HG02798 (cell line): Measurements from ENCODE around the gene STARD3.
"Not testable (repeated sequence)": the region's sequence is repeated elsewhere in the genome, so short reads cannot be mapped to it uniquely, and the experiment has no call there.

Source experiments
- ATAC-seq: cut with Tn5 transposase; IDR thresholded peaks from one replicate; pipeline ENCODE4 v1.9.1; 2021; ENCODE audit warnings: mild to moderate bottlenecking; ENCODE audit not compliant: unreplicated experiment, poor library complexity

Gene STARD3

DNA sequence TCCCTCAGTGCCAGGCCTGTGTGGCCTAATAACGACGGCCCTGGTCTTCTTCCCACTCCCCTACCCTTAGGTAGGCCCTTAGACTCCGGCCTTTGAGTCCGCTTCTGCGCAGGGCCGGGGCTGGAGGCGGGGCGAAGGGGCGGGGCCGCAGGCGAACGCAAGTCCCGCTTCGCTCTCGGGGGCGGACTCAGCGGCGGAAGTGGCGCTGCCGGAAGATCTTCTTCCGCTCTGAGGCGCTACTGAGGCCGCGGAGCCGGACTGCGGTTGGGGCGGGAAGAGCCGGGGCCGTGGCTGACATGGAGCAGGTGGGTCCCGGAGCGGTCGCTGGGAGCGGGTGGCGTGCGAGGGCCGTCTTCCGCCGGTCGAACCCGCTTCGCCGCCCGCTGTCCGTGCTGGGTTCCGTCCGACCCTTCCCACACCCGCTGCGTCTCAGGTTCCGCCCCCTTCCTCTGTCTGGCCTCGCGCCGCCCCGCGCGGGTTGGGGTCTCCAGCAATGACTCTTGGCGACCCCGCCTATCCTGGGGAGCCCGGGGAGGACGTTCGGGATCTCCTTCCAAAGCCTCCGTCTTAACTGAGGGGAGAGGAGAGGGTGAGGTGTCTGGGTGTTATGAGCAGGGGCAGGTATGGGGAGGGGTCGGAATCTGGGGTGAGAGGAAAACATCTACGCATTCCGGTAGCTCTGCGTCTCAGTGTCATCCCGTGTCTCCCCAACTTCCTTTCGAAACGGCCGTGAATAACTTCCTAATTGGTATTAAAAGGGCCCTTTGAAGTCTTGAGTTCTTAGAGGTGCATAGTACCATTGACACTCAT lies at the start of gene STARD3:
Gene STARD3 (plus strand): TSS at position 218 of the 810 bp plus-strand sequence. CDS start 16,388 bp downstream, outside the sequence.
- peak; percentile 84 for ATAC-seq

DNA sequence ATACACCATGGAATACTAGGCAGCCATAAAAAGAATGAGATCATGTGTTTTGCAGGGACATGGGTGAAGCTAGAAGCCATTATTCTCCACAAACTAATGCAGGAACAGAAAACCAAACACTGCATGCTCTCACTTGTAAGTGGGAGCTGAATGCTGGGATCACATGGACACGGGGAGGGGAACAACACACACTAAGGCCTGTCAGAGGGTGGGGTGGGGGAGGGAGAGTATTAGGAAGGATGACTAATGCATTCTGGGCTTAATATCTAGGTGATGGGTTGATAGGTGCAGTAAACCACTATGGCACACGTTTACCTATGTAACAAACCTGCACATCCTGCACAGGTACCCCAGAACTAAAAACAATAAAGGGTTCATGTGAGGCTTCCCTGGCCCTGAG lies 46.8 kb upstream of the STARD3 start:
- not testable (repeated sequence) for ATAC-seq

DNA sequence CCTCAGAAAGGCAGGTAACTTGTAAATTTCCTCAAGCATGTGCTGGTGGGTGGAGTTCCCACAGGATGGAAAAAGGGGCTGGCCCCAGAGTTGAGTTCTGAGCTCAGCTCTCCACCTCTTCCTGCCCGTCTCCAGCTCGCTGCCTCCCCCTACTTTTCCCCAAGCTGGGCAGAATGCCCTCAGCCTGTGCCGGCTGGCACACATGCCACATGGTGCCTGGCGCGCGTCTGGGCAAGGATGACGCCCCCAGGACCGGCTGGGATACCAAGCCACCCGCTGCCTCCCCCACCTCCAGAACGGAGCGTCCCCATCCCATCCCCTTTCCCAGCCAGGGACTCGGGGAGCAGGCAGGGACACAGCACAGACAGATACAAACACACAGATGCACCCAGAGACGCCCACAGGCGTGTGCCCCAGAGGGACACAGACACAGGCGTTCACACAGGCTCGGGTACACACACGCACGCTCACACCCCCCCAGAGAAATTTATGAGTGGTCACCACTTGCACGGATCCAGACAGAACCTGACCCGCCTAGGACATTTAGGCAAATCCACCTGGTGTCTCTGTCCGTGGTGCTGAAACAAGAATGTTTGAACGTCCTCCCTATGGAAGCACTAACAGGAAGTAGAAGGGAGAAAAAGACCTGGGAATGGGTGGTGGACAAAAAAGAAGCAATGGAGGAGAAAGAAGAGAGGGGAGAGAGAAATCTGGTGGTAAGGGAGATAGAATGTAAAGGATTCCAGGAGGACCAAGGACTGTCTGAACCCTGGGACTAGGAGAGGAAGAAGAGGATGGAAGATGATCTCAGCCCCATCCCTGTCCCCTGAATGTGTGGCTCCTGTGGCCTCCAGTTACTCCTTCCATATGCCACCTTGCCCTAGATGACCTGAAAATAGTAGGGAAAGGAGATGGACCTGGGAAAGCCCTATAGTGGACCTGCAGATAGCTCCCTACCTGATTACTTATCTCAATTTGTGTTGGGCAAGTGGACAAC lies 44.7 kb upstream of the STARD3 start:
- ATAC-seq = no peak

GRCh38 chr17:39593371-39593770 lies 43.6 kb upstream of the STARD3 start:
- no peak for ATAC-seq

- ATAC-seq = no peak
Measured at GRCh38 chr17:39595294-39595693, 41.6 kb upstream of the STARD3 start.

- no peak for ATAC-seq
Measured at GRCh38 chr17:39595928-39596510, 40.9 kb upstream of the STARD3 start.

DNA sequence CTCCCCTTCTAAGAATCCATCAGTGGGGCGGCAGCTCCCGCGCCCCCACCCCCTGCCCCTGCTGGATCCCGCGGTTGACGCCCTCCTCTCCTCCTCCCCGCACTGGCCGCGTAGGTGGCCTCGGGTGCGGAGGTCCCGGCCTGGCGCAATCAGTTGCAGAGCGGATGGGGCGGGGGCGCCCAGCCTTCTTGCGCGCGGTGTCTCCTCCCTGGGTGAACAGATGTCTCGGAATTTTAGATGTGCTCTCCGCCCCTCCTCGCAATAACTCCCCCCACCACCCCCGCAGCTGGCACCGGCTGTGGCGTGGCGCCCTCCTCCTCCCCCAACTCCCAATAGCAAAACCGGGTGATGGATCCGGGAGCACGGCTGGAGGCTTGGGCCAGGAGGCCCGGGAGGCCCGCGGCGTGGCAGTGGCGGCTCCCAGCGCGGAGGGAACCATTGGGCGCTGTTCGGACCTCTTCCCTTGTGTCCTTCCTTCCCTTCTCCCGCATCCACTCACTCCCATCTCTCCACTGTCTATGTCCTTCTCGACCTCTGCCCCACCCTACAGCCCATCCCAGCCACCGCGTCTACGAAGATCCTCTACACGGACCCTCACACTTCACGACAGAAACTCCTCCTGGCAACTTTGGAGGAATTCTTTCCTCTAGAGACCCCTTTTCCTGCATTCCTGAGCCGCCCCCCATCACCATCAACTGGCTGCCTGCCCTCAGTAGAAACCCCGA lies 40.2 kb upstream of the STARD3 start:
- no peak for ATAC-seq

GRCh38 chr17:39597372-39598046 lies 39.4 kb upstream of the STARD3 start:
- no peak for ATAC-seq

- no peak for ATAC-seq
Measured at GRCh38 chr17:39598047-39598481, 38.9 kb upstream of the STARD3 start.

DNA sequence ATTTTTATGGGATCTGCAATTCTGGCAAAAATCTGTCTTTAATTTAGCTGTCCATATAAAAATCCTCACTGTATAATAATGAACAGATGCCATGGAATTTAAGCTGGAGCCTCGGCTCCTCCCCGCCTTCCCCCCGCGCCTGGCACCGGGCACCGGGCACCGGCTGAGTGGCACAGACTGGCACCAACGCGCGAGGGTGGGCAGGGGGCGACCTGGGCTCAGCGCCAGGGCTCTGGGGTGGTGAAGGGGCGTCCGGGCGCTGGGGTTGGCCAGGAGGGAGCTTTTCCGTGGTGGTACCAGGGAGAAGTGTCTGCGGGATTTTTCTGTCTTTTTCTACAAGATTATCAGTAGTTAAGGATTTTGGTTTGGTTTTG lies 38.3 kb upstream of the STARD3 start:
- no peak for ATAC-seq

GRCh38 chr17:39599004-39599664 lies 37.8 kb upstream of the STARD3 start:
- no peak for ATAC-seq

DNA sequence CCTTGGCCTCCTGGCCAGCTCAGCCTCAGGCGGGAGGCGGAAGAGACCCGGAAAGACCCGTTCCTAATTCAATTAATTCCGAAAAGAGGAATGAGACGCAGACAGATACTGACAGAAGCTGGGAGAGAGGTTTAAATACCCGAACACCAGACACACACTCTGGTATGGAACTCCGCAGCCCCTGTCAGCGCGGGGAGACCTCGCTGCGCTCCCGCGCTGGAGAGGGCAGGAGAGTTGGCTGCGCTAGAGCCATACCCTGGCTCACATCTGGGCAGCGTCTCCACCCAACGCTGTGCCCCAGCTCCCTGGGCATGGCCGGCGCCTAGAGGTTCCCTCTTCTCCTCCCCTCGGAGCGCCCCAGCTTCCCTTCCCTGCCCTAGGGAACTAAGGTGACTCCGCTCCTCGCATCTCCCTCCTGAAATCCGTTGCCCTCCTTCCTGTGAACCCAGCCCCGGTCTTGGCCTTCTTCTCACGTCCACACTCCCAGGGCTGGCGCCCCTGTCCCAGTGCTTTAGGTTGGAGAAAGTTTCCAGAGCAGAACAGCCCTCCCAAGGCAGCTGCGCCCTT lies 37.2 kb upstream of the STARD3 start:
- no peak for ATAC-seq

- ATAC-seq = no peak
Measured at GRCh38 chr17:39600288-39600996, 36.5 kb upstream of the STARD3 start.

GRCh38 chr17:39600997-39601597 lies 35.8 kb upstream of the STARD3 start:
- no peak for ATAC-seq

- ATAC-seq = no peak
Measured at GRCh38 chr17:39601758-39602532, 35.0 kb upstream of the STARD3 start.

DNA sequence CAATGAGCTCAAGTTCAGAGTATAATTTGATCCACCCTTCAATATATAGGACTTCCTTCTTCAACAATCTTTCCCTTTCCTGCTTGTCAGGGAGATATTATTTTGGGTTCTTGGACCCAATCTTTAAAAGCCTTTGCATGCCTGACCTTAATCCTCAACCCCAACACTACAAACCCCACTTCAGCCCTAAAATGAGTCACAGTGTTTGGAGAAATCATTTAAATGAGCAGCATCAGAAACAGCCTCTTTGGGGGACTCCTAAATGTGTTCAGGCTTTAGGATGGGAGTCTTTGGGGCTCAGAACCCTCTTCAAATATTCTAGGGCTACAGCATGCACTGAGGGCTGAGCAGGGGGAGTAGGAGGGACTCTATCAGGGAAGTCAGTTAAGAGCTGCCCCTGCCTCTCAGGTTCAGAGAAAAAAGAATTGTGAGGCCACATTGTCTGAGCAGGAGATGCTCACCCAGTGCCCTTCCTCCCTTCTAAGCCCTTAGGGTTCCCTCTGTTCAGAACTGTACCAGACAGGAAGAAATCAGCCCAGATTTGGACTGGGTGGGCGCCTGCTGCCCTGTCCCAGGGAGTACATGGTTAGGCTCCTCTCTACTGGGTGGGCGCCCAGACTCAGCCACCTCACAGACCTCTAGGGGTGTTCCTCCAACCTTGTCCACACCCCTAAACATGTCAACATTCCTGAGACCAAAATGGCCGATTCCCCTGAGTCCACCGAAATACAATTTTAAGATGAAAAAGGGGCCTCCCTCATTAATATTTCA lies 34.2 kb upstream of the STARD3 start:
- no peak for ATAC-seq
